Occipital lobe (tissue), 2 donors: ENCODE results near the gene C1QTNF4. TPM values are rescaled to one million over a fixed set of nuclear protein-coding genes. Genes with fewer than 3 reads are reported as not detected.

ENCODE experiments used
- DNase-seq: peaks from one replicate; lab custom pipeline; 2025; lab: John Stamatoyannopoulos, UW
- total RNA-seq: library from RNA; depleted of rRNA; stranded (reverse); fragments of >200 nt; gene quantifications from one replicate; pipeline ENCODE4 v1.2.3, GENCODE V29; 2014

Gene C1QTNF4
- total RNA-seq, 1 donor from 2014 or later = 16.7 TPM

DNA sequence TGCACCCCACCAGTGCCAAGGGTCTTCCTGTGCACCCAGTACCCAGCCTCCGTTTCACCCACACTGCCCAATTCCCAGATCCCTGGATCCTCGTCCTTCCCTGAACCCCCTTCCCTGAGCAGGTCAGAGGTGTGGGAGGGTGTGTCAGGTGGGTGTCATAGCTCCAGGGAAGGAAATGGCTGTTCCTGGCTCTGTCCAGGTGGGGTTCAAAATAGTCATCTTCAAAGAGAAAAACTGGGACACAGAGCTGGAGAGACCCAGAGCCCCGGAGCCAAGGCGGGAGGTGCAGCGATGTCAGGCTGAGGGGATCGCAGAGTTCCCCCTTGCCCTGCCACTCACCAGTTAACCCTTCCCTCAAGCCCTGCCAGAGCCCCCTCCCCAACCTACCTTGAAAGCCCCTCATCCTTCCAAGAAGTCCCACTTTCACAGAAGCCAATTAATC lies 698 bp downstream of the C1QTNF4 start:
- DNase-seq = no peak

DNA sequence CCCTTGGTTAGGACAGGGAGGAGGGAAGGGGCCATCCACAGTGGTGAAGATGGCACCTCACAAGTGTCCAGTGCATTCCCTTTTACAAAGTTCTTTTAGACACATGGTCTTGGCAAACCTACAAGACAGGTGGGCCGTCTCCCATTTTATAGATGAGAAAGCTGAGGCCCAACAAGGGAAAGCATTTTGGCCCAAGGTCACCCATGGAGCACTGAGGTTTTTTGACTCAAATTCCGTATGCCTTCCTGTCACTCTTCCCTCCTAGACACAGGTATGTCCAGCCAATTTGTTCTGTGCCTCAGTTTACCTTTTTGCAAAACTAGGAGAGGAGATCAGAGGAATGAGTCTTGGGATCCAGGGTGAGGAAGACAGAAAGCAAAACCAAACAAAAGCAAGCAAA lies 1.2 kb downstream of the C1QTNF4 start:
- DNase-seq = no peak

DNA sequence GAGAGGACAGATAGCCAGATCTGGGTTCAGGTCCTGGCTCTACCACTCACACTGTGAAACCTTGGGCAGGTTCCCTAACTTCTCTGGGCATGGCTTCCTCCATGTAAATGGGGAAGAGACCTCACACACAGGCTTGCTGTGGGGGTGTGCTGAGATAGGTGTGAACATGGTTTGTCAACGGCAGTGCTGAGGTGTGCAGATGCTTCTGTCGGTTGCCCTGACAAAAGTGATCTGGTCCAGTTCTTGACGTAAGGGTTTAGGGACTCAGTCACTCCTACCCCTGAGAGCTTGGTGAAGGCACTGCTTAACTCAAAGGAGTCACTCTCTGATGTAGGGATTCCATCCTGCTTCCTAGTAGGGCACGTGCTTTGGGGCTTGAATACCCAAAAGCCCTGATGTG lies 2.0 kb downstream of the C1QTNF4 start:
- no peak for DNase-seq

DNA sequence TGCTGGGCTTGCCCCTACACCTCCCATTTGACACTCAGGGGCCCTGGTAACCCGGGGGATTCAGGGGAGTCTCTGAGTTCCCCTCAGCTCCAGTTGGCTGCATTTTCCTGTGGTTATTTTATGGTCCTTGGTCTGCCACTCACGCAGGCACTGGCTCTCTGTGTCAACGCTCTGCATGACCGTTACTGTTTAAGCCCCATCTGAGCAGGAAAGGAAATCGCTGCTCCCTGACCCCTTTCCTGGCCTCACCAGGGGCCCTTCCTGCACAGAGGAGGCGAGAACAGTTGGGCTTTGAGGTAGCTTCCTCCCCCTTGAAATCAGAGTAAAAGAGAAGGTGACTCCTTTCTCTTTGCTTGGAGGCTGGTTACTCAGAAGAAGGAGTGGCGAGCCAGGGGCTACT lies 2.4 kb downstream of the C1QTNF4 start:
- DNase-seq = no peak

DNA sequence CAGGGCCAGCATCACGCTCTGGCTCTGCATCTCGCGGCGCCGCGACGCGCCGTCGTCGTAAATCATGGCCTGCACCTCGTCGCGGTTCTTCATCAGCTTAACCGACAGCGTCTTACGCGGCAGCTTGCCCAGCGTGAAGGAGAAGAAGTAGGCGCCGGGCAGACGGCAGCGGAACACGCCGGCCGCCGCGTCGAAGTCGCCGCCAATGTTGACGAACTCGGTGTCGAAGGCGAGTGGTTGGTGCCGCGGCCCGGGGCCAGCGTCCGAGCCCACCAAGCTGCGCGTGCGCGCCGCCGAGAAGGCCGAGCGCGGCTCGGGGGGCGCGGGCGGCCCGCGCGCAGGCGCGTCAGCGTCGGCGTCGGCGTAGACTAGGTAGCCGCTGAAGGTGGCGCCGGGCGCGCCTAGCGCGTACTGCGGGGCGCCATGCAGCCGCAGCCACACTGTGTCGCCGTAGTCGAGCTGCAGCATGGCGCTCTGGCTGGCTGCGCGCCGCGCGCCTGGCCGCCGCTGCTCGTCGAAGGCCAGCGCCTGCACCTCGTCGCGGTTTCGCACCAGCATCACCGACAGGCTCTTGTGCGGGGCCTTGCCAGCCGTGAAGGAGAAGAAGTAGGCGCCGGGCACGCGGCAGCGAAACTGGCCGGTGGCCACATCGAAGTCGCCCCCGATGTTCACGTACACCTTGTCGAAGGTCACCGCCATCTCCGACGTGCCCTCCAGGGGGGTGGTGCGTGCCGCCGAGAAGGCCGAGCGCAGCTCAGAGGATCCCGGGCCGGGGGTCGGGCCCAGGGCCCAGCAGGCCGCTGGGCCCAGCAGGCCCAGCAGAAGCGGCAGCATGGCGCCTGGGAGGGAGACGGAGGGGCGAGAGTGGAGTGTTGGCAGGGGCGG lies 4.0 kb downstream of the C1QTNF4 start:
- no peak for DNase-seq

DNA sequence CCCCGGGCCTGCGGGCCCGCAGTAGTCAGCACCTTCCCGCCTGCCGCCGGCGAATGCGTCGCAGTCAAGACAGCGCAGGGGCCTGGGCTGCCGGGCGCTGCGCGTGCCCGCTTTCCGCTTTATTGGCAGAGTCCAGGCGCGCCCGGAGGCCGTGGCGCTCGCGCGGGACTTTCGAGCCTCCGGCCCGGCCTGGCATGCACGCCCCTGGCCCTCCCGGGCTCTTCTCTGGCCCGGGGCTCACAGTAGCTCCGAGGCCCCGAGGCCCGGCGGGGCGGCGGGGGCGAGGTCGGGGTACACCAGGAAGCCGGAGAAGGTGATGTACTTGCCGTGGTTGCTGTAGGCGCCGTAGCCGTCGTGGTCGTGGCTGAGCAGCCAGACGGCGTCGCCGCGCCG lies 4.6 kb downstream of the C1QTNF4 start:
- DNase-seq = no peak

DNA sequence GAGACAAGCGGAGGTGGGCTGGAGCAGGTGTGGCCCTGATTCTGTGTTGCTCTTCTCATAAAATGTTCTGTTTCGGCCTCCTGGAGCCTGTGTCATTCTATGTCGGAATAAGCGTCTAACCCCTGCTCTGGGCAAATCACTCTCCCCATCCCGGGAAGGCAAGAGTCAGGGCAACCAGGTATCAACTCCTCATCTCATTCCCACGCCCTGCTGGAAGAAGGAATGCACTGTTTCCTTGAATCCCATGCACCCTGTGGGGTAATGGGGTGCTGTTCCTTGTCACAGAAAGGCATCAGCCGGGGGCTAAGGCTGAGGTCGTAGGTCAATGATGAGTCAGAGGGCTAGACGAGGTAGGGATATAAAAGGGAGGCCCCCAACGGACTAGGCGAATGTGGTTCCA lies 5.1 kb downstream of the C1QTNF4 start:
- DNase-seq = no peak

DNA sequence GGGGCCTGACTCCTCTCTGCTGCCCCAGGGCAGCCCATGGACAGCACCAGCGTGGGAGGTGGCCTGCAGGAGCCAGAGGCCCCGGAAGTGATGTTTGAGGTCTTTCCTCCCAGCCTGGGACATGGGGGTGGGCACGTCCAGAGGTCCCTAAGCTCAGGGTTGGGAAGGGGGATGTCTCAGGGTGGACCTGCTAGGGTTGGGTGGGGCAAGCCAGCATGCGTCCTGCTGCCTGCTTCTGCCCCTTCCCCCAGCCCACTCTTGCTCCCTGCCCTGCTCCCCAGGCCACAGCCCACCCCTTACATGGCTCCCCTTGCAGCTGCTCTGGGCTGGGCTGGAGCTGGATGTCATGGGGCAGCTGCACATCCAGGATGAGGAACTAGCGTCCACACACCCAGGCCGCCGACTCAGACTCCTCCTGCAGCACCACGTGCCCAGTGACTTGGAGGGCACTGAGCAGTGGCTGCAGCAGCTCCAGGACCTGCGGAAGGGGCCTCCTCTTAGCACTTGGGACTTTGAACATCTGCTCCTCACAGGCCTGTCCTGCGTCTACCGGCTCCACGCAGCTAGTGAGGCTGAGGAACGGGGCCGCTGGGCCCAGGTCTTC lies 6.4 kb downstream of the C1QTNF4 start:
- no peak for DNase-seq

DNA sequence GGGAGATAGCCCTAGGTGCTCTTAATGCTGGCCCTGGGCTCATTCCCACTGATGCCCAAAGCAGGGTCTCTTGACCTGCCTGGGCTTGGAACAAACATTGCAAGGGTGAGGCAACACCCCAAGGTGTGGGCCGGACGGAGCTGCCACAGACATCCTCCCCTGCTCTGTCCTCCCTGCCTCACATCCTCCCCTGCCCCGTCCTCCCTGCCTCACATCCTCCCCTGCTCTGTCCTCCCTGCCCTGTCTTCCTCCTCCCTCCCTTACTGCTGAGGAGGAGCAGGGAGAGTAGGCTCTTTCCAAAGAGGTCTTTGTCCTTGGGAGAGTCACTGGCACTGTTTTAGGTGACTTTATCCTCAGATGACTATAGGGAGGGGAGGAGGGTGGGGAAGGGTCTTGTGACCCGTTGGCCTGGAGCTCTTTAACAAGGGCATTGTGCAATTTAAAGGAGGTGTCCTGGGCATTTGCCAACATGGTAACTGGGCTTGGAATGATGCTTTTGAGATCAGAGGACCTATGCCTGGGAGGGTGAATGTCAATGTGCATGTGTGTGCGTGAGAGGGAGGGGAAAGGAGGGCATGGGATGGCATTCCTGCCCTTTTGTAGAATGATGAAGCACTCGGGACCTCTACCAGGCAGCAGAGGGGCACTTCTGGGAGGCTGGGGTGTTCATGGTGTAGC lies 7.0 kb downstream of the C1QTNF4 start:
- DNase-seq = no peak

DNA sequence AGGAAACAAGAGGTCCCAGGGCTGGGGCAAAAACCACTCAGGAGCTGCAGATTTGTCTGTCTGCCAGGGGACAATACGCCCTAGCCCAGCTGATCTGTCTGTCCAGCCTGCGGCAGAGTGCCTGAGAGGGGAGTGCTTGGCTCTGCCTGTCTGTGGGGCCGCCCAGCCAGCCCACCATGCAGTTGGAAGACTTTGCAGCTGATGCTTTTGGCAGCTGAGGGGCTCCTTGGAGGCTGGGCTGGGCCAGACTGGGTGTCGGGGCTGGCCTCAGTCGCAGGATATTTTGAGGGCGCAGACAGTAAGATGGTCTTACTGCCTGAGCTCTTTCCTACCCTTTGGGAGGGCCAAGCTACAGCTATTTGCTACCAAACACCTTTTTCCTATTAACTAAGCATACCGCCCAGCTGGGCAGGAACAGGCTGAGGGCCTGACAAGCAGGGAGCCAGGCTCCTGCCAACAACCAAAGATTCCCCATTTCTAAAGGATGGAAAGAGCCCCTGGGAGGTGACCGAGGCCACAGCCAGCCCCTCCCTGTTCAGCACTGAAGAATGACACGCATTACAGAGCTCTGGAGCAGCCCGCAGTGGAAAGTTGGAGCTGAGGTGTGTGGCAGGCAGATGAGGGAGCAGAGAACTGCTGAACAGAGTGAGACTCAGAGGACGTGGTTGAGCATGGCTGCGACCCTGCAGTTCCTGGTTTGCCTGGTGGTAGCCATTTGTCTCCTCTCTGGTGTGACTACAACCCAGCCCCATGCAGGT lies 7.9 kb downstream of the C1QTNF4 start, which contains the start of gene FAM180B:
TSS of gene FAM180B (plus strand) at position 581 of the 758 bp plus-strand sequence. CDS start at position 672, 91 bp downstream.
- no peak for DNase-seq

DNA sequence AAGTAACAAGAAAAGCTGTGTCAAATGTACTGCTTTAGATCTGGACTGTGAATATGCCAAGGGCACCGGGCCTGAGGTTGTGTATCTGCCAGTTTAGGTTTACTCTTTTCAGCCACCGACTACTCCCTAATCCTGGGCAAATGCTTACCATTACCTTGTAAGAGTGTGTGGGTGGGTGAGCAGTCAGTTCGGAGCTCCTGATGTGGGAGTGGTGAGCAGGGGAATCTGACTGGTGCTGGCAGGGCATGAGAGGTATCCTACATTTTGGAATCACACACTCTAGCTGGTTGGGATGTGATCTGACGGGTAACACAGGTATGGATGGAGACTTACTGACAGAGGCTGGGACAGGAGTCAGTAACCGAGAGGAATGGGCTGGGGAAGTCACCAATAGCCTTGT lies 10.4 kb downstream of the C1QTNF4 start:
- DNase-seq = no peak

DNA sequence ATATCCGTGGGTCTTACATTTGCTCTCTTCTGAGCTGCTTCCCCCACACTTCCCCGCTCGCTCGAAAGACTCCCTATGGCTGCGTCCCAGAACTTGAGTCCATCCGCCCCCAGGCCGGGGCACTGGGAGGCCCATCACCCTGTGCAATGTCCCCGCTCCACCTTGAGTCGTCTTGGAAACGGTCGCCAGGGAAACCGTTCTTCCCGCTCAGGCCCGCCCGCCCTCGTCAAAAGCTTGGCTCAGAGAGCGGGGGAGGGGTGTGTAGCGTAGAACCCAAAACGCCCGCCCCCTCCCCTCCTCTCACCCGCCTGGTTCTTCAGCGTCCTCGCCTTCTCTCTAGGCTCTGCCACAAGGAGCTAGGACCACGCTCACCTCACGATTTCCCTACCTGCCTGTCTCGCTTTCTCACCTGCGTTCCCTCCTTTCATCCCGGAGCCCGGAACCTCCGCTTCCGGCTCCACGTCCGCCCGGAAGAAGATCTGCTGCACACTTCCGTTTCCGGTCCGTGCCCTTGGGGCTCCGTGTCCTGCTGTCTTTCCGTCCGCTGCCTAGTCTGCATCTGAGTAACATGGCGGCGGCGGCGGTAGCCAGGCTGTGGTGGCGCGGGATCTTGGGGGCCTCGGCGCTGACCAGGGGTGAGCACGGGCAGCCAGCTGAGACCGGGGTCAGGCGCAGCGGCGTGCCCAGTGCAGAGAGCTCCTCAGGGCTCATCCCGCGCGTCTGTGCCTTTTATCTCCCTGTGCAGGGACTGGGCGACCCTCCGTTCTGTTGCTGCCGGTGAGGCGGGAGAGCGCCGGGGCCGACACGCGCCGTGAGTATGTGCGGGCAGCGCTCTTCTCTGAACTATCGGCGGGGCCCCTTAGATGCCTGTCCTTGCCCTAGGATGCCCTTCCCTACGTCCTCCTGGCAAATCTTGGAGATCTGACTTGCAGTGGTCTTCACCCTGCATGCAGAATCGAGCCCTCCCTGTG lies 15.4 kb downstream of the C1QTNF4 start, which contains the start of the genes KBTBD4 and NDUFS3:
TSS of gene KBTBD4 (minus strand) at position 447 of the 971 bp plus-strand sequence. CDS start at position 428, 19 bp downstream.
TSS of gene NDUFS3 (plus strand) at position 551 of the 971 bp plus-strand sequence. CDS start at position 569, 18 bp downstream.
- DNase-seq = peak; percentile 91

DNA sequence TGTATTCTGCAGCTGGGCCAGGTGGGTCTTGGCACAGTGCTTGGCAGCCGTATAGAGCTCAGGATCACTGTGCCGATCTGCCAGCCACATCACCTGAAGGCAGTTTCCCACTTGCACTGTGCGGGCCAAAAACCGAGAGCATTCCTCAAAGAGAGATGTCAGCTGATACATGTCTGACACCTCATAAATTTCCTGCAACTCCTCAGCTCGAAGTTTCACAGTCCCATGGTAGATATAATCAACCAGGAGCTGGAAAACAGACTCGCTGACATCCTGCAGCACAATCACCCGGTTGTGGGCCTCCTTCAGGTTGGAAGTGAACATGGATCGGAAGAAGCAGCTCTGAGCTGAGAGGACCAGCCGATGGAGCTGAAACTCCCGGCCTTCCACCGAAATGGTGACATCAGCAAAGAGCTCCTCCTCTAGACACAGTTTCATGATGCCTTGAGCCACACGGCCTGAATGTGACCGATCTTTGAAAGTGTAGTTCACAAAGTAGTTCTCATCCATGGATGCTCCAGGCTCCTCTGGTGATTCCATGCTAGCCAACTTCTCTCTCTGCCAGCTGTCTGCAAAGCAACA lies 16.7 kb downstream of the C1QTNF4 start:
- no peak for DNase-seq

DNA sequence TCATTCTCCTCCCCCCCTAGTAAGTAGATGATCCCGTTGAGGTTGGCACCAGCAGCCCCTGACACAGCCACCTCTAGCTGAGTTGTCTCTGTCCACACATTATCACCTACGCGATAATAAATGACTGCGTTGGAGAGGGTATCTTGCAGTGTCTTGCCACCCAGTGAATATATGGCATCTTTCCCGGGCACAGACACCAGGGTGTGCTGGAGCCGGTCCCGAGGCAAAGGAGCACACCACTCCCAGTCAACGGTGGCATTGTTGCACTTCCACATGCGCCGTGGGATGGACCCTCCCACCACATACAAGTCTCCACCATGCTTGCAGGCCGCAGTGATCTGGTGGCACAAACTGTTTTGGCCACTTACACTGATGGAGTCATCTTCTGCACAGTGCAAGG lies 20.9 kb downstream of the C1QTNF4 start:
- DNase-seq = peak; percentile 50

DNA sequence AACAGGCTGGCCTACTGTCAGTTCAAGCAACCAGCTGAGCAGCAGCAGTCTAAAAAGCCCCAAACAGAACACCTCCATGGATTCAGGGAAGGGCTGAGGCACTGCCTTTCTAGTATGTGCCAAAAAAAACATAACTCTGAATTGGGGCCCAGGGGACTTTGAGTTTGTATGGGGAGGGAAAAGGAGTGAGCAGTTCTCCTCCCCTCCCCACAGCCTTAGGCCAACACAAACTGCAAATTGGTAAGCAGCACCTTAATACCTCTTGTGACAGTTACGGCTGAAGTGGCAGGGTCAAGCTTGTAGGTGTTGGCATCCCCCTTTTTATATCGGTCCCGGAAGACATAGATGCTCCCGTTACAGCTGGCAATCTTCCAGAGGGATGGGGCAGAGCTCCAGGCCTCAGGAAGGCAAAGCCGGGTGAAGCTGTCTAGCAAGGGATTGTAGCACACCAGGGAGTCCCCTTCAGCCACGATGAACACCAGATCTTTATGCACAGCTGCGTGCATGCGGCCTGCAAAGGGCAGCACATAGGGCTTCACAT lies 21.4 kb downstream of the C1QTNF4 start:
- DNase-seq = no peak

DNA sequence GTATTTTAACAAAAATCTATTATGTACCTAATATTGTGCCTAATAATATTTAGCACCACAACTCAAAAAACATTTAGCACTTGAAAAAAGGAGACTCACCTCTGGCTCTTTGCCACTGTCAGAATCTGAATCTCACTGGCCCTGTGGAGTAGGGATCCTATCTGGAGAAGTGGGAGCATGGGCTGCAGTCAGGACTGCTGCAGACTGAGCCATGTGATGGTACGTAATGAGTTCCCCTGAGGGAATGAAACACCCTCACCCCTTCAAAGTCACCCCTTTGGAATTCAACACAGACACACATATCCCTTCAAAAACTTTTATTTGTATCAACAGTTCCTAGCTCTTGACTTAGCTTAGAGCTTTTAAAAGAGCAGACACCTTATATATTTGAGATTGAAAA lies 22.3 kb downstream of the C1QTNF4 start:
- DNase-seq = no peak

DNA sequence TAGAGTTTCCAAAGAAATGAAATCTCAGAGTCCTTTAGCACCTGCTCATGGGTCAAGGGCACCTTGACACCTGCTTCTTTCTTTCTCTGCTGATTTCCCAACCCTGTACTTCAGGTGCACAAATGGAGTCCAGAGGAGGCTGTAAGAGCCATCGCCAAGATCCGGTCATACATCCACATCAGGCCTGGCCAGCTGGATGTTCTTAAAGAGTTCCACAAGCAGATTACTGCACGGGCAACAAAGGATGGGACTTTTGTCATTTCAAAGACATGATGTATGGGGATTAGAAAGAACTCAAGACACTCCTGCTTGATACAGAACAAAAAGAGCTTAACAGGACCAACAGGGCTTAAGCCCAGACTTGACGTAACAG lies 22.9 kb downstream of the C1QTNF4 start:
- no peak for DNase-seq

DNA sequence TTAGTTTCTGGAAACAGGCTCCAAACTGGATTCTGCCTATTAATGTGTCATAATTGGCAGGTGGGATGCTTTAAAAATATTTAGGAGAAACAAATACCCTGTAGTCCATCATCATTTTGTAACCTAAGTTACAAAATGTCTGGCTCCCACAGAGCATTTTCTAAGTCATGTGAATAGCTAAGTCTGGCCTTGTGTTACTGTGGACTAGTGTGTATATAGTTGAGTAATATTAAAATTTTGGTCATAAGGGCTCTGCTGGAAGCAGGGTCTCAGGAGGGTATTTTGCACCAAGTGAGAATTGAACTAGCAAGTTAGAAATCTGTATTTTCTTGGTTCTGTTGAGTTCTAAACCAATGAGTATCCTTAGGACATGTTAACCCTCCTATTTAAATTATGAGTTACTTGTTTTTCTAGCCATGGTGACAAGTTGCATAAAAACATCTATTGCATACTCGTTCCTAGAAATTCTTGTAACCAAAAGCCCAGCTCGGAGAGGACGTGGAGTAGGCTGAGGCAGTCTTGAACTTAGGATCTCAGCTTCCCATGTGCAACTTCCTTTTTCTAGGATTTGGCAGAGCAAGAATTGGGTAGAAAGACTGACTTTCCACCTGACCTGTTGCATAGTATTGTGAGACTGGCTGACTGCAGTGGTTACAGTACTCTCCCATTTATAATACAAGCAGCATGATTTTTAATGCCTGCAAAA lies 23.4 kb downstream of the C1QTNF4 start:
- no peak for DNase-seq

DNA sequence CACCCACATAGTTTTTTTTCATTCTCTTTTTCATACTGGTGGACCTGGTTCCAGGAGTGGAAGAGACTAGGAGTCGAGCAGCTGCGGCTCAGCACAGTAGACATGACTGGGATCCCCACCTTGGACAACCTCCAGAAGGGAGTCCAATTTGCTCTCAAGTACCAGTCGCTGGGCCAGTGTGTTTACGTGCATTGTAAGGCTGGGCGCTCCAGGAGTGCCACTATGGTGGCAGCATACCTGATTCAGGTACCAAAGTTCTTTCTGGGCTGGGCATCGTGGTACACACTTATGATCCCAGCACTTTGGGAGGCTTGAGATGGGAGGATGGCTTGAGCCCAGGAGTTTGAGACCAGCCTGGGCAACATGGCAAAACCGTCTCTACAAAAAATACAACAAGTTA lies 24.6 kb downstream of the C1QTNF4 start:
- DNase-seq = no peak
